Skeletal muscle tissue (tissue), 4 donors: Measurements from ENCODE around the gene RALGPS2. TPM values are rescaled to one million over a fixed set of nuclear protein-coding genes. Genes with fewer than 3 reads are reported as not detected.
"Not testable (repeated sequence)": the region's sequence is repeated elsewhere in the genome, so short reads cannot be mapped to it uniquely, and the experiment has no call there.

Experiments
- H3K27ac ChIP-seq: one replicate; pipeline ENCODE4 v1.7.0; 2013; ENCODE audit warnings: mild to moderate bottlenecking, low read depth, low read length, inconsistent platforms
- H3K27me3 ChIP-seq, 3 donors: one replicate each; pipeline ENCODE4 v1.7.0; 2013; ENCODE audit warnings: low read length in 3 of 3; ENCODE audit not compliant: control insufficient read depth in 3 of 3, insufficient read depth in 3 of 3
- H3K36me3 ChIP-seq, 3 donors: one replicate each; pipeline ENCODE4 v1.7.0; 2013; ENCODE audit warnings: low read length in 3 of 3; ENCODE audit not compliant: control insufficient read depth in 3 of 3, insufficient read depth in 3 of 3
- H3K4me1 ChIP-seq, 3 donors: one replicate each; pipeline ENCODE4 v1.7.0; 2013; ENCODE audit warnings: low read length in 3 of 3, mild to moderate bottlenecking in 3 of 3; ENCODE audit not compliant: control insufficient read depth in 3 of 3, insufficient read depth in 3 of 3
- H3K4me3 ChIP-seq, 3 donors: one replicate each; pipeline ENCODE4 v1.7.0; 2013; ENCODE audit warnings: low read length in 3 of 3
- H3K9ac ChIP-seq, 3 donors: one replicate each; pipeline ENCODE4 v1.7.0; 2013; ENCODE audit warnings: low read length in 3 of 3, mild to moderate bottlenecking in 3 of 3, moderate library complexity in 2 of 3, low read depth in 1 of 3
- H3K9me3 ChIP-seq, 3 donors: one replicate each; pipeline ENCODE4 v1.7.0; 2013; ENCODE audit warnings: low read length in 3 of 3; ENCODE audit not compliant: control insufficient read depth in 3 of 3
- total RNA-seq: library from RNA; depleted of rRNA; stranded (reverse); fragments of >200 nt; gene quantifications from one replicate; pipeline ENCODE4 v1.2.3, GENCODE V29; 2014
- donor health status: Osteomylitis.

Gene RALGPS2
- total RNA-seq, 1 donor from 2014 or later: 35.5 TPM

DNA sequence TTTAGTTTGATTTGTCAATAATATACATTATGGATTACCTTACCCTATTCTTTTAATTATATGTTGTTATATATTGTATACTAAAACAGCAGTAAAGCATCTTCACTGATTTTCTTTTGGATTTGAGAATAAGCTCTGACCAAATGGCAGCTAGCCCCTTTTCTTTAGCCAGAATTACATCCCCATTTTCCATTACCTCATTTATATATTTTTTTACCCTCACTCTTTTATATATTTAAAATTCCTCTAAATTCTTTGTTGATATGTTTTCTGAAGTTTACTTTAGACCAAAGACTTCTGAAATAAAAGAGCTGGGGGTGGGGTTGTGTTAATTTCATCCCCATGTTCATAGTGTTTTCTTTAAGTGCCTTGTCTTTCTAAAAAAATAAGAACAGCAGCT is 121.3 kb downstream of the RALGPS2 start:
- no peak overlapping the region for H3K9ac ChIP-seq
- no peak overlapping the region for H3K4me3 ChIP-seq
- no peaks in the 10 kb centered on the region for H3K4me1 ChIP-seq
- no peaks in the 10 kb centered on the region for H3K9me3 ChIP-seq
- no peaks in the 10 kb centered on the region for H3K36me3 ChIP-seq
- no peaks in the 10 kb centered on the region for H3K27me3 ChIP-seq
- no peak overlapping the region for H3K27ac ChIP-seq

DNA sequence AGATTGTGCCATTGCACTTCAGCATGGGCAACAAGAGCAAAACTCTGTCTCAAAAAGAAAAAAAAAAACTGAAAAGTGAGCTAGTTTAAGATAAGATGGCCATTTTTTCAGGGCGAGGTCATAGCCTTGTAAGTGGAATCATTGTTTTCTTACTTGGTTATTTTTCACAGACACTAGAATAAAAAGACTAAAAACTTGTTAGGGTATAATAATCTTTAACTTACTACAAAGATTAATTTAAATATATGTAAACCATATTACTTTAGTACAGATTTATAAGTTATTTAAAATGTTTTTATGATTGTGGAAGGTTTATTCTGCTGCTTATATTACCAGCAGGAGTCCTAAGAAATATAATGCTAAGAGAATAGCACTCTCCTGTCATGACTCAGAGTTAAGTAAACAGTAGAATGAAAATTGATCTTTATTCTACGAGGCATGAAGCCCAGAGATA is 122.4 kb downstream of the RALGPS2 start:
- Histone ChIP-seq H3K27me3 (no peaks in the 10 kb centered on the region), H3K36me3 (no peaks in the 10 kb centered on the region), H3K4me3 (no peak overlapping the region), H3K27ac (no peak overlapping the region), H3K9ac (no peak overlapping the region), H3K4me1 (no peaks in the 10 kb centered on the region), H3K9me3 (no peaks in the 10 kb centered on the region)

DNA sequence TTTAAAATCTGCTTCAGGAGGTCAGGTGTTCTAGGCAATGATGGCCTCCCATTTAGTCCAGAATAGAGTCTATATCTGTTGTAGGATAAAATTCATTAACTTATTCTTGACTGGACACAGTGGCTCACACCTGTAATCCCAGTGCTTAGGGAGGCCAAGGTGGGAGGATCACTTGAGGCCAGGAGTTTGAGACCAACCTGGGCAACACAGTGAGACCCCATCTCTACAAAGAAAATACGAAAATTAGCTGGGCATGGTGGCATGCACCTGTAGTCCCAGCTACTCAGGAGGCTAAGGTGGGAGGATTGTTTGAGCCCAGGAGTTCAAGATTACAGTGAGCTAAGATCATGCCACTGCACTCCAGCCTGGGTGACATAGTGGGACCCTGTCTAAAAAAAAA is 122.9 kb downstream of the RALGPS2 start:
- H3K27ac ChIP-seq, H3K4me1 ChIP-seq, H3K9me3 ChIP-seq, H3K4me3 ChIP-seq, H3K27me3 ChIP-seq, H3K9ac ChIP-seq, H3K36me3 ChIP-seq: not testable (repeated sequence)

DNA sequence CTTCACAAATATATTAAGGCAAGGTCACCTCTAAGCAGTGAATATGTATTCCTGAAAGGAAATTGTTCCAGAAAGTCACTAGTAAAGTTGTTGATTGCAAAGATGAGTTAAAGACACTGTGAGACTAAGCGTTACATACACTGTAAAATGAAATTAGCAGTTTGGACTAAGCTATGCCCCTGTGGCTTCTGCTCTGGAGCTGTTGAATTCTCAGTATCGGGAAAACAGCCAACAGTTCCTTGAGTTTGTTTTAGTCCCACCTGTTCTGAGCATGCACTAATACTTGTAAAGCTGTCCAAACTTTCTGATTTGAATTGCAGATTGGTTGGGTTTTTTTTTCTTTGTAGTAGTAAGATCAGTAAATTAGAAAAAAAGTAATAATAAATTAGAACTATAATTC is 124.9 kb downstream of the RALGPS2 start:
- Histone ChIP-seq H3K27me3 (no peaks in the 10 kb centered on the region), H3K4me3 (no peak overlapping the region), H3K4me1 (no peaks in the 10 kb centered on the region), H3K9me3 (no peaks in the 10 kb centered on the region), H3K27ac (no peak overlapping the region), H3K36me3 (no peaks in the 10 kb centered on the region), H3K9ac (no peak overlapping the region)

DNA sequence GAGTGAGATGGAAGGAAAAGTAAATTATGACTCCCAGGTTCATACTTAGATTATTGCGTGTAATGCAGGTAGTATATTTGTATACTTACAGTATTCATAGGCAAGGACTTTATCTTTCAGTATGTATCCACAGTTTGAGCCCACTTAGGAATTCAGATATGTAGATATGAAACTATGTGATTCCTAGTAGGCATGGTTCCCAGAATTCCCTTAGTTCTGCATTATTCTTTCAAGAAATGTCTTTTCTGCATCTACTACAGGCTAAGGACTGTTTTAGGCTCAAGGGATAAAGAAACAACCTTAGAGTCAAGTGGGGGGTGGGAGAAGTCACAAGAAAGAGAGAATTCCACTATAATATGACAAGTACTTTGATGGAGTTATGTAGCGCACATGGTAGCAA is 132.1 kb downstream of the RALGPS2 start:
- no peak overlapping the region for H3K9ac ChIP-seq
- no peaks in the 10 kb centered on the region for H3K4me1 ChIP-seq
- no peak overlapping the region for H3K4me3 ChIP-seq
- H3K36me3 ChIP-seq: no peaks in the 10 kb centered on the region
- no peaks in the 10 kb centered on the region for H3K9me3 ChIP-seq
- H3K27me3 ChIP-seq: no peaks in the 10 kb centered on the region
- no peak overlapping the region for H3K27ac ChIP-seq

DNA sequence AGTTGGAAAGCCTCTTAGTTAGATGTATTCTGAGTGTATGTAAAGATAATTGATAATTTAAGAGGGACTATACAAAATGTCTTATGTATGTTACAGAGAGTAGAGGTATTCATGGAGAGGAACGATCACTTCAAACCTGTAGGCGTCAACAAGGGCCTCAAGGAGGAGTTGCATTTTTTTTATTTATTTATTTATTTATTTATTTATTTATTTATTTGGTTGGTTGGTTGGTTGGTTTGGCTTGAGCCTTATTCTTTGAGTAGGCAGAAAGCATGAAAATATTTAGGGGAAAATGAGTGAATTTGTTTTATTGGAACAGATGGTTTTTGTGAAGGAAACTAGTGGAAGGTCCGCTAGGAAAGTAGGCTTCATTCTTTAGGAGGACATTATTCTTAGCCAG is 137.4 kb downstream of the RALGPS2 start:
- Histone ChIP-seq H3K9ac (no peak overlapping the region), H3K4me3 (no peak overlapping the region), H3K36me3 (peaks cover 0 to 7% (median 3%) of the 10 kb centered on the region in 3 donors), H3K27me3 (no peaks in the 10 kb centered on the region), H3K4me1 (peaks cover 0 to 16% (median 14%) of the 10 kb centered on the region in 3 donors), H3K27ac (no peak overlapping the region), H3K9me3 (no peaks in the 10 kb centered on the region)

DNA sequence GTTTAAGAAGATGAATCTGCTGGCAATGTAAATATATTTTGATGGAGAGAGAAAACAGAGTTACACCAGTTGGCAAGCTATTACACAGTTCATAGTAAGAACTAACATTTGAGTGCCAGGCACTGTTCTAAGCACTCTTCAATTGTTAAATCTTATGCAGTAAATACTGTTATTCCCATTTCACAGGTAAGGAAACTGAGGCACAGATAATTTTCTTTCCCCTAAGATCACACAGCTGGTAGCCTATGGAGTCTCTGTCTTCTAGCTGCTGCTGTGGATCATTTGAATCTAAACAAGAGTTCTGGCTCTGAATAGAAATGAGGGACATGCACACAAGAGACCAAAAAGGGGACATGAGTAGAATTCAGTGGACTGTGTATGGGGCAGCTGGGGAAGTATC is 137.8 kb downstream of the RALGPS2 start:
- H3K27me3 ChIP-seq: no peaks in the 10 kb centered on the region
- H3K36me3 ChIP-seq: peaks cover 0 to 7% (median 3%) of the 10 kb centered on the region in 3 donors
- no peak overlapping the region for H3K4me3 ChIP-seq
- no peaks in the 10 kb centered on the region for H3K9me3 ChIP-seq
- H3K27ac ChIP-seq: no peak overlapping the region
- H3K9ac ChIP-seq: no peak overlapping the region
- H3K4me1 ChIP-seq: peaks cover 0 to 16% (median 14%) of the 10 kb centered on the region in 3 donors

DNA sequence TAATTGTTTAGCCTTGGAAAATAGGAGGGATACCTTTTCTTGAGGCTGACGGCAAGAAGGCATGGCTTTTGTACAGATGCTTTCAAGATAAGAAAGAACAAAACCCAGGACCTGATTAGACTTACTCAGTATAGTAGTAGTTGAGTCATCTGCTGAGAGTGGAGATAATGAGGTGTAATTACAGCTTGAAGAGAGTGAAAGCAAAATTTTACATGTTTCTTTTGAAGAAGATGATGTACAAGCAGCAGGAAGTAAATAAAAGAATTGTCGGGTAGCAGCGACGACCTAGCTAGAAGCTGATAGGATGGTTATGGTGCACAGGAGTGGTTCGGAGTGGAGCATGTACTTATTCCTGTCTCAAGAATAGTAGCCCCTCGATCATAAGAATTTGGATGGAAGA is 139.3 kb downstream of the RALGPS2 start:
- H3K27ac ChIP-seq: no peak overlapping the region
- H3K4me1 ChIP-seq: peaks cover 0 to 16% (median 14%) of the 10 kb centered on the region in 3 donors
- no peak overlapping the region for H3K9ac ChIP-seq
- peak overlapping the region in 1 of 3 donors; percentile 17 for H3K4me3 ChIP-seq
- H3K36me3 ChIP-seq: peaks cover 0 to 7% (median 3%) of the 10 kb centered on the region in 3 donors
- no peaks in the 10 kb centered on the region for H3K27me3 ChIP-seq
- H3K9me3 ChIP-seq: no peaks in the 10 kb centered on the region

DNA sequence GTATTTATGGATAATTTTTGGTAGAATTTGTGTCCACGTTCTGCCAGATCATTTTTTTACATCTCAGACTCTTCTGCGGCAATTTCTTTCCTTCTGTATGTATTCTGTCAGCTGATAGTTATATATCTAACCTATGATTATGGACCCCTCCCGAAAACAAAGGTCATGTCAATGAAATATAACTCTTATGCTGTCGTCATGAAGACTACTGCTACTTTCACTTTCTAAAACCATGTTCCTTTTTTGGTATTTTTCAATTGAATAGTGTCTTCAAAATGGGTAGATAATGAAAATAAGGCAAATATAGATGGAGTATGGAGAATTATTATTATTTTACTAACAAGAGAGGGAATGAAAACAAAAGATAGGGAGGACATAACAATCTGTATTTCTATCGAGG is 142.6 kb downstream of the RALGPS2 start:
- peak overlapping the region; percentile 35 to 79 (median 67) for H3K4me3 ChIP-seq
- peaks cover 0 to 7% (median 3%) of the 10 kb centered on the region in 3 donors for H3K36me3 ChIP-seq
- no peaks in the 10 kb centered on the region for H3K27me3 ChIP-seq
- H3K9ac ChIP-seq: peak overlapping the region; percentile 73 to 88 (median 73)
- peaks cover 0 to 27% (median 22%) of the 10 kb centered on the region in 3 donors for H3K4me1 ChIP-seq
- H3K9me3 ChIP-seq: no peaks in the 10 kb centered on the region
- H3K27ac ChIP-seq: peak overlapping the region; percentile 88

DNA sequence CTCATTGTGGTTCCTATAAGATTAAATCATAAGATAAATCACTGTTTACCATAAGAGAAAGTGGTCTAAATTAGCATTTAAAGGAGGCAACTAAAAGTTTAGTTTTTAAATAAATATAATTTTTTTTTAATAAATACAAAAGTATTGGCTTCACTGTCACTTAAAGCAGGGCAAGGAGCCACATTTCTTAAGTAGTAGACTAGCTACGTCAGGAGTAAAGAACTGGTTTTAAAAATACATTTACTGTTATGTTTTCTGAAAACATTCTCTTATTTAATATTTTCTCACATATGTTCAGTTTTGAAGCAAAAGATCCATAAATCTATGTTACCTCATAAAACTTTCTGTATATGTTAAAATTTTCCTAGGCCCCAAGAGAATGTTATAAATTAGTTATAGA is 143.7 kb downstream of the RALGPS2 start:
- Histone ChIP-seq H3K4me1 (peaks cover 0 to 28% (median 14%) of the 10 kb centered on the region in 3 donors), H3K4me3 (peak overlapping the region; percentile 57 to 79 (median 59)), H3K9ac (peak overlapping the region; percentile 73 to 88 (median 73)), H3K9me3 (no peaks in the 10 kb centered on the region), H3K27me3 (no peaks in the 10 kb centered on the region), H3K36me3 (peaks cover 0 to 7% (median 3%) of the 10 kb centered on the region in 3 donors), H3K27ac (peak overlapping the region; percentile 88)
